ENCODE data around the gene AP1M1. TPM values are rescaled to one million over a fixed set of nuclear protein-coding genes. Genes with fewer than 3 reads are reported as not detected.

AP1M1 gene
- total and polyA plus RNA-seq, 2 donors (not counting 1 experiment from before 2014, with no cell fraction given): 94.4 to 113 TPM

DNA sequence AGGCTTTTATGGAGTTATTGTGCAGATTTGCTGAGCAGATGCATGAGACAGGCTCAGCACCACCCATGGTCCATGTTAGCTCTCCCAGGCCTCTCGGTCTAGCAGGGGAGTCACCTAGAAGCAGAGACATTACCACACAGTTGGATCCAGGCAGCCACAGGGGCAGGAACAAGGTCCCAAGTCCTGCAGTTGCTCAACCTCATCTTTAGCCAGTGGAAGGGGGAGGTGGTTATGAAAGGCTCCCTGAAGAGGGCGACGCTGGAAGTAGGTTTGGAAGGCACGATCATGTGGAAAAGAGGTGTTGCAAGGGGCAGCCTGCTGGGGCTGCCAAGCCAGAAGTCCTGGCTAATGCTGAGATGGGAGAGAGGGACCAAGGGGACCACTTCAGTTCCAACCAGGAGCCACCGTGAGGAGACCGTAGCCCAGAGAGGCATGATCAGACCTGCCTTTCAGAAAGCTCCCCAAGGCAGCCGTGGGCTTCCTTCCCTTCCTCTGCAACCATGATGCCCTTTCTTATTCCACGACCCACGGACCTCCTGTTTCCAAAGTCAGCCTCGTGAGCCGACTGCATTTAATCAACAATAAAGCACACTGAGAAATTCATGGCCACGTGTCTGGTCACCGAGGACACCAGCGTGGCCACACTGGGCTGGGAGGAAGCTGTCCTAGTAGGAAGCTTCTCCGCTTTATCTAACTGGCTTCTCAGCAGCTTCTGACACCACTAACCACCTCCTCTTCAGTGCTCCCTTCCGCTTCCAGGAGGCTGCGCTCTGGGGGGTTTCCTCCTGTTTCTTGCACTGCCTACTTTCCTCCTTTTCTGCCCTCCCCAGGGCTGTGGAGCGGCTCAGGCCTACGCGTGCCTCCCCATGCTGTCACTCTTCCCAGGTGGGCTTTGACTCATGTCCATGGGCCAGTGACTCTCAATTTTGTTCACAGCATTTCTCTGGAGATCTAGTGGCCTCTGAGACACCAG, 2.6 kb downstream of the AP1M1 start:
- Histone ChIP-seq H2AFZ (ENCODE audit: low read length) (no peak overlapping the region), H3K79me2 (ENCODE audit: control insufficient read depth, insufficient read depth, low read length) (peaks cover 61% of the 10 kb centered on the region), H3K36me3 (ENCODE audit: control insufficient read depth, insufficient read depth, low read length) (peaks cover 28% of the 10 kb centered on the region), H4K20me1 (ENCODE audit: control insufficient read depth, extremely low read depth, insufficient read depth, low read length) (no peaks in the 10 kb centered on the region), H3K4me2 (ENCODE audit: extremely low read depth, insufficient read depth, low read length) (peak overlapping the region; percentile 45), H3K9me3 (ENCODE audit: control insufficient read depth, insufficient read depth, low read depth, low read length) (no peaks in the 10 kb centered on the region), H3K4me1 (ENCODE audit: control insufficient read depth, extremely low read depth, insufficient read depth, low read length) (peaks cover 28% of the 10 kb centered on the region), H3K27ac (ENCODE audit: insufficient read depth, low read length) (peak overlapping the region; percentile 32), H3K27me3 (ENCODE audit: control insufficient read depth, insufficient read depth, low read length) (no peaks in the 10 kb centered on the region), H3K4me3 (replicated peaks in 1 of 4; ENCODE audit: control extremely low read depth in 1 of 4, insufficient read depth in 1 of 4, low read depth in 3 of 4, low read length in 4 of 4) (peak overlapping the region in 1 of 4 experiments; percentile 14), H3K9ac (ENCODE audit: insufficient read depth, low read length) (no peak overlapping the region)
- no peak for TF ChIP-seq EZH2 (IDR thresholded peaks at IDR 0.05; ENCODE audit: low read length, missing control alignments)
- TF ChIP-seq, protein P1, sequence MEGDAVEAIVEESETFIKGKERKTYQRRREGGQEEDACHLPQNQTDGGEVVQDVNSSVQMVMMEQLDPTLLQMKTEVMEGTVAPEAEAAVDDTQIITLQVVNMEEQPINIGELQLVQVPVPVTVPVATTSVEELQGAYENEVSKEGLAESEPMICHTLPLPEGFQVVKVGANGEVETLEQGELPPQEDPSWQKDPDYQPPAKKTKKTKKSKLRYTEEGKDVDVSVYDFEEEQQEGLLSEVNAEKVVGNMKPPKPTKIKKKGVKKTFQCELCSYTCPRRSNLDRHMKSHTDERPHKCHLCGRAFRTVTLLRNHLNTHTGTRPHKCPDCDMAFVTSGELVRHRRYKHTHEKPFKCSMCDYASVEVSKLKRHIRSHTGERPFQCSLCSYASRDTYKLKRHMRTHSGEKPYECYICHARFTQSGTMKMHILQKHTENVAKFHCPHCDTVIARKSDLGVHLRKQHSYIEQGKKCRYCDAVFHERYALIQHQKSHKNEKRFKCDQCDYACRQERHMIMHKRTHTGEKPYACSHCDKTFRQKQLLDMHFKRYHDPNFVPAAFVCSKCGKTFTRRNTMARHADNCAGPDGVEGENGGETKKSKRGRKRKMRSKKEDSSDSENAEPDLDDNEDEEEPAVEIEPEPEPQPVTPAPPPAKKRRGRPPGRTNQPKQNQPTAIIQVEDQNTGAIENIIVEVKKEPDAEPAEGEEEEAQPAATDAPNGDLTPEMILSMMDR (conservative IDR thresholded peaks at IDR 0.05 in 1 of 2, IDR thresholded peaks at IDR 0.05 in 1 of 2; ENCODE audit: low read depth in 1 of 2, low read length in 2 of 2): peak; percentile 2 to 10
- peak in 1 of 2 donors; percentile 31 for DNase-seq (ENCODE audit: low read depth in 2 of 2)

DNA sequence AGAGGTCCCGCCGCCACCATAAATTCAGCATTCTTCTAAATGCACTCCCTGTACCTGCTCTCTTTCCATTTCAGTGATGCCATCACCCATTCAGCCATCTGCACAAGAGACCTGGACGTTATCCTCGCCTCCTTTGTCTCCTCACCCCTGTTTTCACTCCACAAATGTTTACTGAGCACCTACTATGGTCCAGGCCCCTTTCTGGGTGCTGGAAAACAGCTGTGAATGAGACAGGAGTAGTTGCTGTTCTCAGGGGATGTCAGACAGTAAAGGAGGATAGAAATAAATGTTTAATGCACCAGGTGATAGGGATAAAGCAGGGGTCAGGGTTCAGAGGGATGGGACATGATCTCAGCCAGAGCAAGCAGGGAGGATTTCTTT, 3.3 kb downstream of the AP1M1 start:
- Histone ChIP-seq H4K20me1 (ENCODE audit: control insufficient read depth, extremely low read depth, insufficient read depth, low read length) (no peaks in the 10 kb centered on the region), H3K9ac (ENCODE audit: insufficient read depth, low read length) (no peak overlapping the region)

More for the DNA sequence above, 3.3 kb downstream of the AP1M1 start:
- H3K79me2 ChIP-seq (ENCODE audit: control insufficient read depth, insufficient read depth, low read length): peaks cover 63% of the 10 kb centered on the region
- H3K4me3 ChIP-seq (replicated peaks in 1 of 4; ENCODE audit: control extremely low read depth in 1 of 4, insufficient read depth in 1 of 4, low read depth in 3 of 4, low read length in 4 of 4): no peak overlapping the region
- TF ChIP-seq, protein P1 (conservative IDR thresholded peaks at IDR 0.05 in 1 of 2, IDR thresholded peaks at IDR 0.05 in 1 of 2; ENCODE audit: low read depth in 1 of 2, low read length in 2 of 2): no peak
- no peak for TF ChIP-seq EZH2 (IDR thresholded peaks at IDR 0.05; ENCODE audit: low read length, missing control alignments)
- no peak overlapping the region for H2AFZ ChIP-seq (ENCODE audit: low read length)
- no peak overlapping the region for H3K27ac ChIP-seq (ENCODE audit: insufficient read depth, low read length)
- H3K27me3 ChIP-seq (ENCODE audit: control insufficient read depth, insufficient read depth, low read length): no peaks in the 10 kb centered on the region
- H3K4me2 ChIP-seq (ENCODE audit: extremely low read depth, insufficient read depth, low read length): no peak overlapping the region
- no peak for DNase-seq (ENCODE audit: low read depth in 2 of 2)
- H3K4me1 ChIP-seq (ENCODE audit: control insufficient read depth, extremely low read depth, insufficient read depth, low read length): peaks cover 25% of the 10 kb centered on the region
- H3K9me3 ChIP-seq (ENCODE audit: control insufficient read depth, insufficient read depth, low read depth, low read length): no peaks in the 10 kb centered on the region
- peaks cover 35% of the 10 kb centered on the region for H3K36me3 ChIP-seq (ENCODE audit: control insufficient read depth, insufficient read depth, low read length)

All from fibroblast of lung (primary cell).